HG02763 (cell line): ENCODE data around the gene NTM.

Source experiments
- ATAC-seq: cut with Tn5 transposase; IDR thresholded peaks from one replicate; pipeline ENCODE4 v1.9.1; 2021; ENCODE audit warnings: mild to moderate bottlenecking, moderate library complexity; ENCODE audit not compliant: unreplicated experiment

NTM gene

DNA sequence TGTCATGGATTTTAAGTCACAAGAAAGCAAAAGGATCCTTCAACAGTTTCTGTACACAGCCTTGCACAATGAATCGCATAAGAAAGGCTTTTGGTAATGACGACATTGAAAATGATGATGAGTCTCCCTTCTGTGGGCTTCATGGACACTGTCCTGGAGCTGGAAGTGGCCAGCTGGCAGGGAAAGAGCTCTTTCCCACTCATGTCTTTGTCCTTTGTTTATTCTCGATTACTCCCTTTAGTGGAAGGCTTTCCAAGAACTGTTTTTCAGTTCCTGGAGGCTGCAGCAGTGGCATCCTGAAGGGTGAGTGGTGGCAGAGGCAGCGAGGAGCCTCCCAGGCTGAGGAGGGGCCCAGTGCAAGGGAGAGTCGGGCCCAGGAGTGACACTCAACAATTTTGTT is 505.2 kb downstream of the NTM start:
- no peak for ATAC-seq

DNA sequence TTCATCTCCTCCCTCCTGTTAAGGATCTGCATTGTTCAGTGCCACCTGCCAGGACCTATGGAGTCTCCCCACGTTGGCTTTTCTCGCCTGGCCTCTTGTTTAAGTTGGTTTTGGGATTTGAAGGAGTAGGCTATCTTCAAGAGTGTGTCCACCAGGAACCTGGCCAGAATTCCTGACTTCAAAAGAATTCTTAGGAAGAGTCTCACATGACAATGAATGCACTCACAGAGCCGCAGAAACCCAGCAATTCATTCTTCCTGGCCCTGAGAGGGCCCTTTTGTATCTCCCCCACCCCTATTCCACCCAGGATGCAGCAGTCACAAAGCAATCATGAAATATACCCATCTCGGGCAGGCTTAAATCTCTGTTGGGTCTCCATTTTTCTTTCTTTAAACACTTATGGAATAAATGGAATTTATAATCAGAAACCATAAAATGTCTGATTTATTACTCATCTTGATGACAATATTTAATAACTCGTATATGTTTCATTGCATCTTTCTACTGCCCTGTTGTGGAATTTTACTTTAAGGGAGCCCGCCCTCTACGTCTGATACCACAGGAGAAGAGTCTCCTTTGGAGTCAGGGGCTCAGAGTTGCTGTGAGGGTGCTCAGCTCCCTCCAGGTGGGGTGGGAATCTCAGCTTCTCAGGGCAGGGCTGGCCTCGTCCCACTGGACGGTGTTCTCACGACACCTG is 507.0 kb downstream of the NTM start:
- ATAC-seq: no peak

DNA sequence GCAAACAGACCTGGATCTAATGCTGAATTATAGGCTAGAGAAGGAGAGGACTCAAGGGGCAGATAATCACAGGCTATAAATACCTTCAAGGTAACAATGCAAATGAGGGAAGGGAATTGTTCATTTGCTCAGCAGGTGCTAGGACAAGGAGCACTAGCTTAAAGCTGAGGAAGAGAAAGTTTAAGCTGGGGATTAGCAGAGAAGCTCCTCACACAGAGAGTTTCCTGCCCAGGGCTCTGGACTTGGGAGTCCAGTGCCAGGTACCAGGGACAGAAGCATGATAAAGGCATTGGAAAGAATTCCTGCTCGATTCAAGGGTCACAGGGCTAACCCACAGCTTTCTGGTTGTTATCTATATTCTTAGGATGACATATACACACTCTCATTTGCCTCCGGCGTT is 509.9 kb downstream of the NTM start:
- ATAC-seq: no peak

DNA sequence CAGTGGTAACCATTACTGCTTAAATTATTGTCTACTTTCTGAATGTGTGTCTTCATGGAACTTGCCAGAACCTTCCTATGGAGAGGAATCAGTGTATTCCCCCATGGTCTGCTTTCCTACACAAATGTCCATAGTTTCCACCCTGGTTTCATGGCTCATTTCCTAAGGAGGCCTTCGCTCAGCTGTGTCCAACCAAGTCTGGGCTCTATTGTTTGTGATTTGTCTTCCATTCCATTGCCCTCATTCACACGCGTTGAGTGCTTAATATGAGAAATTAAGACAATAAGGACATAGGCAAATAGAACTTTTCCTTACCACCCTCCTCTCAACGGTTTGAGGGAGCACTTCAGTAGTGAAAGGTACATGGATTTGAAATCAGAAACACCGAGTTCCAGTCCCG is 510.6 kb downstream of the NTM start:
- no peak for ATAC-seq

DNA sequence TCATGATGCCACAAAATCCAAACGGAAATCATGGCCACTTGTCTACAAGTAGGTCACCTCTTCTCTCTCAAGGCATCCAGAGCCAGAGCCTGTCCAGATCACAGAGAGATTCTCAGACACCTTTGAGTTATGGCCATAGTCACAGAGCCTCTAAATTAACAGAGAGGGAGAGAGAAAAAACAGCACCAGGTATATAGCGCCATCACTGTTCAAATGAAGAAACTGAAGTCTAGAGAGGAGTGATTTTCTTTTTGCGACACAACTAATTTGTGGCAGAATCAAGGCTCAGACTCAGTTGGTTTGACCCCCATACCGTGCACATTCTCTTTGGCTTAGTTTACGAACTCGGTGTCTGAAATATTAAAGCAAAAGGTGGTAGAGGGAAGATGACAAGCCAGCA is 512.9 kb downstream of the NTM start:
- ATAC-seq: no peak

DNA sequence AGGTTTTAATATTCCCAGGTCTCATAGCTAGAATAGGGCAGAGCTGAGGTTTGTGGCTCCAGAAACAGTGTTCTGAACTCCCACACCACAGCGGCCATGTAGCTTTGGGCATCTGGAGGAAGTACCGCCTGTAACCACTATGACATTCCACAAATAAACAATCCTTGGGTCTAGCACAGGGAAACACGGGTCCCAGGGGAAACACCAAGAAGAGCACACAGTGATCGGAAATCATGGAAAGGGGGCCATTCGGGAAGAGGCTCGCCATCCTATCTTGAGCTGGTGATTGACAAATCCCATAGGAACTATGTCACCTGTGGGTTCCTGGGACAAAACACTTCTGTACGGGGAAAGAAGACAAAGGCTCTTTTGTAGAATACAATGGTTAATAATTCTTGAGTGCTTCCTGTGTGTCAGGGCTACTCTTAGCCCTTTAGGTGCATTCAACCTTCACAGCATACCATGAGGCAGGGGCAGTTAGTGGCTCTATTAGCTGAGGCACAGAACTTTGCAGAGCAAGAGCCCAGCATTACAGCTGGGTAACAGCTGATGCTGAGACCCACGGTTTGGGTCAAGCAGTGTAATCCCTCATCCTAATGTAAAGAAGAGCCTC is 514.2 kb downstream of the NTM start:
- ATAC-seq: peak; percentile 59

DNA sequence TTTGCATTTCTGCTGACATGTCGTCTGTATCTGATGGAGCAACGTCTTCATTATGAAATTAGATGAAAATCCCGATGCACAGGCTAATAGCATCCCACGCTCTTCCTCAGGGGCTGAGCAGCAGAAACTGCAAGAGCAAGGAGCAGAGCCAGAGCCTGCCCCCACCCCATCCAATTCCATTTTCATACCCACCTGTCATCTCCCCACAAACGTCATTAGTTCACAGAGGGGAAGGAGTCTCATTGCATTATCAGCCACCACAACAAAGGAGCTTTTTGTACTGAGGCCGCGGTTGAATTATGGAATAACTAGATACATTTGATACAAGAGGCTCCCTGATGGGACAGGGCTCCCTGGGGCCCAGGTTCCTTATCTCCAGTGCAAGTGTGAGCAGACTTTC is 515.0 kb downstream of the NTM start:
- no peak for ATAC-seq

DNA sequence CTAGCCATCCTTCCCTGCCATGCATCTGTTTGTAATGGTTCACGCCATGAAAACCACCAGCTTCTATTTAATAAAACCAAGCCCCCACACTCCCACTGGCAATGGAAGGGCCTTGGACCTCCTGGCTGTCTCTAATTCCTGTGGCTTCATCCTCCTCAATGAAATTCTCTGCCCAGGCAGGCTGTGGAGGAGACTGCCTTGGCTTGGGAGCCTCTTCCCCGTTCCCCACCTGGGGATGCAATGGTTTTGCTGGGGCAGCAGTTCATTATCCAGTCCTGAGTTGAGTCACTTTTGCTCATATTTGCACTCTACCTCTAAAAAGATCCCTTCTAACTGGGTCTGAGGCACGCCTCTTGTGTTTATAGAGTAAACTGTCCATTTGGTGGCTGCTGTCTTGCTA is 515.8 kb downstream of the NTM start:
- no peak for ATAC-seq

DNA sequence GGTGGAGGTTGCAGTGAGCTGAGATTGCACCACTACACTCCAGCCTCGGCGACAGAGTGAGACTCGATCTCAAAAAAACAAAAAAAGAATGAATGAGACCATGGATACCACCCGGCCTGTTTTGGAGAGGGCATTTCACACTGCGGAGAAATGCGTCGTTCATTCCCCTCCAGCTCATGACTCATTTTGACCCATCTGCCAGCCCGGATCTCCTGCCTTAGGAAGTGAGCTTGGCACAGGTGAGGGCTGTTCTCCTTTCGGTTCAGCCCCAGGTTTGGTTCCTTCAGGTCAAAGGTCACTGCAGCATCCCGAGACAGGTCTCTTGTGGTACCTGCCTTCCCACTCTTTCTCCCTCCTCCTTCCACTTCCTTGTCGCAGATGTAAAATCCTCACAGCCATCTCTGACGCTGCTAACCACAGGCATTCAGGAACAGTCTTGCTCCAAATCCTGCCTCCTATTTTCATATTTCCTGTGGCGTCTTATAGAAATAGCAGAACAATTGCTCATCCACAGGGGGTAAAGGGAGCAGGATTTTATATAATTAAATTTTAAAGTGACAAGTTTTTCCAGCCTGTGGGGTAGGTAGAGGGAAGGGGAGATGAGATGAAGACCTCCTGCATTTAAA is 517.9 kb downstream of the NTM start:
- no peak for ATAC-seq

DNA sequence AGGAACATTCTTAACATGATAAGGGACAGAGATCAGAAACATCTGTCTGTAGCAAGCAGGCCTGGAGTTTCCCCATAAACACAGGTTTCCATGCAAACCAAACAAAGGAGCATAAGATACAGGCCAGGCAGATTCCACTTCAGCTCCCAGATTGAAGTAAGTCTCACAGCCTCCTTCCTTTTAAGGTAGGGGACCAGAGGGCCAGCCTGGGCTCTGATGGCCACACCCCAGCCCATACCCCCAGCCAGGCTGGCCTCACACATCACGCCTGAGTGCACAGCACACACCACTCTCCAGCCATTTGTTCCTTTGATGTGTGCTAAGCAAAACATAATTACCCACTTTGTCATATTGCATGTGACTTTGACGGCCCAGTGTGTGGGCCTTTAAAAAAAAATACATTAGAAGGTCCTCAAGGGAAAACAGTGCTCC is 518.7 kb downstream of the NTM start:
- ATAC-seq: no peak

DNA sequence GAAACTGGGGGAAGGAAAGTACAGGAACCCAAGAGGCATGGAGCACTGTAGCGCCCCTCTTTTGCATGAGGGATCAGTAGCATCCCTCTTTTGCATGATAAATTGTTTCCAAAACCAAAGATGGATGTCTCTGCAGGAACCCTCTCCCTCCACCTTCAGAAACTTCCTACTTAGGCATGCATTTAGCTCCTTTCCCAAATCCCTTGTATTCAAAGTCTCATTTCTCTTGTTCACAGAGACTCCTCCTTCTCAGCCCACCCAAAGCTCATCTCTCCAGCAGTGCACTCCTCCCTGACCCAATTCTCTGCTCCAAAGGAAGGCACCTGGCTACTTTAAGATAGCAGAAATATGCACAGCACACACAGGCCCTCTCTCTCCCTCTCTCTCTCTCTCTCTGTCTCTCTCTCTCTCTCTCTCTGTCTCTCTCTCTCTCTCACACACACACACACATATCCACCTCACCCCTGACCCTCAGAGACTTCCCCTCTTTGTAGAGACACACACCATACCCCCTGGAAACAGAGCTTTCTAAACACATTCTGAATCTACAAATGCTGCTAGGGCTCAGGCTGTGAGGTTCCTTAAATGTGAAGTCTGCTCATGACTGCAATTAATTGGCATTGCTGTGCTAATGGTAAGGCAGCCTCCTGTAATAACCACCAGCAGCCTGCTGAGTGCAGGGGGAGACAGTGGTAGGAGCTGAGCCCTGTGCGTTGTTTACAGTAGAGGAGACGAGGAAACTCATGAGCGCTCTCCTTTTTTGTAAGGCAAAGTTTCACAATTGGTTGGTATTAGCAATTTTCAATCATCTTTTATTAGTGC is 519.6 kb downstream of the NTM start:
- no peak for ATAC-seq

DNA sequence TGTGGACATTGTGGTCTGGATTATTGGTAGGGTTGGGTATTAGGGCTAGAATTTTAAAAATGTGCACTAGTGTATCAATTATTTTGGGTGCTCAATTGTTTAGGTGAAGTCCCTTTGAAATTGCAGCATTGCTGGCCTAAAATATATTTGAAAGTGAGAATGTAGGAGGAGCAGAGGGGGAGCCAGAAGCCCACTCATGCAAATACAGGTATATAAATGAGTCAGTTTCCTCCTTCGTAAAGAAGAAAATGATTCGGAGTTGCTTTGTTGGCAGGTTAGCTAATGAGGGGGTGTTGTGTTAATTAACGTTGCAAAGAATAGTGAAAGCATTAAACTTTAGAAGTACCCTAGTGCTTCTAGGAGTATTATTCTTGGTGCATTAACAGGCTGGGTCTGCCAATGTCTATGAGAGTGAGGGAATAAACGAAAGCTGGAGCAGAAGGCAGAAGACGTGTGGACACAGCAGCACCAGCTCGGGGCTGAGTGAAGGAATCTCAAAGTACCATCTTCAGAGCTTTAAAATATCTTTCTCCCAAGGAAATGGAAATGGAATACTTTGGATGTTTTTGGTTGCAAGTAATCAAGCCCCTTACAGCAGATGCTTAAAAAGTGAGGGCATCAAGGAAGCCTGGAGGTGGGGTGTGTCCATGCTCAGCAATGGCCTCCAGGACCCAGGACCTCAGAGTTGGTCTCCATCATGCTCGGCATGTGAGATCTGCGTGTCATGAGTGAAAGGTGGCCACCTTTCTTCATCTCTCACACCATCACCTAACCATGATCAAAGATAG is 522.9 kb downstream of the NTM start:
- ATAC-seq: peak; percentile 84

DNA sequence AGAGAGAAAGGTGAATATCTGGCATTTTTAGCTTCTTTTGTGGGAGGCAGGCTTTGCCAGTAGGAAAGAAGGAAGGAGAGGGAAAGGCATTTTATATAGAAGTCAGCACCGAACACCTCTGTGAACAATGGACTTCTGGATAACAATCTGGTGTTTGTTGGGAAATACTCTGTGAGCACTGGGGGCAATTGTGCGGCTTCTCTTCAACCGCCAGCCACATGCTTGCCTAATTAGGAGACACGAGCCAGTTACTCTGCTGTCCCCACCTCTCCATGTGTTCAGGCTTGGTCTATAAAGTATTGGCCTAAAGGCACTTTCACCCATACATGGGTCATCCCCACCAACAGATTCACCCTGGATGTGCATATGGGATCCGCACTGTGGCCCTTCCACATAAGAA is 523.6 kb downstream of the NTM start:
- no peak for ATAC-seq

DNA sequence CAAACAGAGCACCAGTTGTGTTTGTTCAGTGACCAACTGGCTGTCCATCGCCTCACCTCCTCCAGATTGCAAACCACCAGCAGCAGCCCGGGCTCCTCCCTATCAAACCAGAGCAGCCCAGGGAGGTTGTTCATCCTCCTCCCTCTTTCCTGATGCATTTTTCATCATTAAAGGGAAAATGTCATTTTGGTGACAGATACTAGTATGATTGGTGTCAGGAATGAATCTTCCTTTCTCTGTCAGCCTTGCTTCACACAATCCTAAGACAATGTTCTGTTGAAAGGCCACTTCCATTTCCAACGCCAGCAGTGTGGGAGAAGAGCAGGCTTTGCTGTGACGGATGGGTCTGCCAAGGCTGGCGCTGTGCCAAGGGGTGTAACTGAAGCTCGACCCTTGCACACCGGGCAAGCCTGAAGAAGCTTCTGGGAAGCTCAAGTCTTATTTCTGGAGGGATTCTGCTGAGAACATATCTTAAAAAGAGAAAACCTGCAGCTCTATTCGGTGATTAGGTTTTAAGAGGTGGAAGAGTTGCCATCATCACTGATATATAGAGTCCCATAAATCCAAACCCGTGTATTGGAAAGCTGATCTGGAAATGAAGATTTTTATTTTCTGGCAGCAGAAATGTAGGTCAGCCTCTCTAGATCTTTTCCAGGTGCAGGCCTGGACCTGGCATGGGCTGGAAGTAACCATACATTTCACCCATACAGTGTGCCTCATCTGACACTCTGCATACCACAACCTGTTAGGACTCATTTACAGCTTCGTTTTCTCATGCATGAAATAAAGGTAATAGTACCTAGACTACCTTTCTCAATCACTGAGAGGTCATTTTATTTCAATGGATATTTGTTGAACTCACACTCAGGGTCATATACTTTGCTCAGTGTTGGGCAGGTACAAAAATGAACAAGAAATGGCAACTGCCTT is 524.5 kb downstream of the NTM start:
- ATAC-seq: no peak

DNA sequence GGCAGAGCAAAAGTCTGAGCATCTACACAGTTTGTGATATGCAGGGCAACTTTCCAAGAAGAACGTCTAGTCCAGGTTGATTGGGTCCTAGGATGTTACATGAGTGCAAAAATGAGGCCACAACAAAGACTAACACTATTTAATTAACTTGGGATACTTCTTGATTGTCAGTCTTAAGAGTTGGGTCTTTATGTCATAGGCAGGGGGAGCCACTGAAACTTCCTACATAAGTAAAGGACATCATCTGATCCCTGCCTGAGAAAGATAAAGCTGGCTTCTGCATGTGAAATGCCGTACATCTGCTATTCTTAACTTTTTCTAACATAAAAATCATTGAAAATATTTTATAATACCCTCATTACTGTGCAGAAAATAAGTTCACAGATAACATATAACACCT is 525.5 kb downstream of the NTM start:
- ATAC-seq: no peak

DNA sequence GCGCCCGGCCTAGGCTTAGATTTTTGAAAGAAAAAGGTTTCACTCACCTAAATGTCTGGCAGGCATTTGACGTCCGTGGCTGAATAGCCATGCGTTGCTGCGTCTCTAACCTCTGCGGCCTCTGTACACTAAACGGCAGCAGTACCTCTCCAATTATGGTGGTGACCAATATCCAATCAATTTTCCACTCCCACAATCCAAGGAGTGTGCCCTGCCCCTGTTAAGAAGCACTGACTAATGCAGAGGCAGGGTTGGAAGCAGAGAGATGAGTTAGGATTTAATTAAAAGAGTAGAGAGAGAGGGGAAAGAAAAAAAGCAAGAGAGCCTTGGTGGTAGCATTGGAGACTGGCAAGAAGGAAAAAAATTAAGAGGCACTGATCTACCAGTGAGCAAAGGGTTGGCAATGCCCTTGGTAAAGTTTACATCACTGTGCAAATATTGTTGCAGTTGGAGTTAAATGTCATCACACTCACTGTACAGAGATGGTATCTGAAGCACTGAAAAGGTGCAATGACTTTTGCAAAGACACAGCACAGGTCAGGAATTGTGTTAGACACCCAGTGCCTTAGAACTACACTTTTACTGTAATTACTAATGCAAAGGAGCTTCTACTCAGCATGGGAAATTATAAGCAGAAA is 526.7 kb downstream of the NTM start:
- no peak for ATAC-seq

DNA sequence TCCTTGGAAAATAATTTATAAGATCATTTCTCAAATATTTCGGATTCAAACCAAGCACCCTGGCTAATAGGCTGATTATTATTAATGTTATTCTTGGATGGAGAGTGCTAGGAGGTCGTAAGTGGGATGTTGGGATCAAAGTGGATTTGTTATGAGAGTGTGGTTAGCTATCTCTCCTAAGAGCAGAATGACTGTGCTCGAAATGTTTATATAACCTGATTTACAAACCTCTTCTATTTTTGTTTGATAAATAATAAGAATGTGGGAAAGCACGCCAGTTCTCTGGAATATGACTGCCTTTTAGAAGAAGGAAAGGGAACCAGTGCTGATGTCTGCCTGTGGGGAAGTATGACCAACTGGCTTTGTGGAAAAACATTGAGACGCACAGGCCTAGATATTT is 527.5 kb downstream of the NTM start:
- no peak for ATAC-seq

DNA sequence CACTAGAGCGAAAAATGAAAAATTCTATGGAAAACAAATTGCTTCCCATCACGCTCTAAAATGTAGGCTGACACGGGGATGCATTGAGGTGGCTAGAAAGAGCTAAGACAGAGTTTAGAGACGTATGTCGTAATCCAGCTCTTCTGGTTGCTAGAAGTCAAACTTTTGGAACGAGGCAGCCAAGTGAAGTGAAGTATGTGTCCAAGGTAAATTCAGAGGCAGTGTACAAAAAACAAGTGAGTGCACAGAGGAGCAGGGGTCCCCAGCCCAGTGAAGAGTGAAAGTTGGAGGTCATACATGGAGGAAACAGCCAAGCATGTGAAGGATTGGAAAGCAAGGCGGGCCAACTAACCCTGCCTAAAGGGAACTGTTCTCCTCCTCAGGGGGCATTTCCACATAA is 528.5 kb downstream of the NTM start:
- ATAC-seq: no peak

DNA sequence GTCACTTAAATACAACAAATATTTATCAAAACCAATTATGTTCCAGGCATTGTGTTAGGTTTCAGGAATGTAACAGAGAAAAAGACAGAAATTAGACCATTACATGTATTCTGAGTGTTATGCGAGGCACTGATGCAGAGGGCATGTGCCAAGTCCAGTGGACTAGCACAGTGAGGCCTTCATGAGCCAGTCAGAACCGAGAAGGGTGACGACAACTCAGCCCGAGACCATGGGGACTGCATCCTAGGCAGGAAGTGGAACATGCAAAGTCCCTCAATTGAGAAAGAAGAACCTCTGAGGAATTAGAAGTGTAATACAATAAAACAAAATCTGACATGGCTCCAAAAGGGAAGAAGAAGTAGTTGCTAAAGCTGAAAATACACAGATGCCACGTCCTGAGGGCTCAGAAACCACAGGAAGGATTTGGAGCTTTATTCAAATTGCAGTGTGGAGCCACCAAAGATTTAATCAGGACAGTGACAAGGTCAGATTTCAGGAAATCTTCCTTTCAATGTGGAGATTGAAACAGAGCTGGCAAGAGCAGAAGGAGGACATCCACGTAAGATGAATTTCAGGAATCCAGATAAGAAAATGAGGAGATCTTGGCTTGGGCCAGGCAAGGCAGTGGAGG is 529.6 kb downstream of the NTM start:
- ATAC-seq: no peak
